ENCODE results near the gene TPPP3.

The TPPP3 gene

GRCh38 chr16:67403976-67404555 lies 10.8 kb upstream of the TPPP3 start:
- DNase-seq = no peak

GRCh38 chr16:67400901-67401300 lies 7.6 kb upstream of the TPPP3 start:
- no peak for DNase-seq

- DNase-seq = no peak
Measured at GRCh38 chr16:67399749-67400704, 6.7 kb upstream of the TPPP3 start.

- DNase-seq = no peak
Measured at GRCh38 chr16:67399218-67399733, 6.0 kb upstream of the TPPP3 start.

GRCh38 chr16:67398546-67399217 lies 5.4 kb upstream of the TPPP3 start:
- DNase-seq = no peak

GRCh38 chr16:67397812-67398545 lies 4.7 kb upstream of the TPPP3 start:
- no peak for DNase-seq

GRCh38 chr16:67397036-67397801 lies 3.9 kb upstream of the TPPP3 start:
- no peak for DNase-seq

- peak; percentile 58 for DNase-seq
Measured at GRCh38 chr16:67396159-67397035, 3.1 kb upstream of the TPPP3 start.

GRCh38 chr16:67395458-67396158 lies 2.3 kb upstream of the TPPP3 start:
- peak; percentile 56 for DNase-seq

GRCh38 chr16:67395105-67395457 lies 1.8 kb upstream of the TPPP3 start:
- DNase-seq = no peak

- no peak for DNase-seq
Measured at GRCh38 chr16:67394155-67395104, 1.1 kb upstream of the TPPP3 start.

GRCh38 chr16:67393788-67394154 lies 473 bp upstream of the TPPP3 start:
- DNase-seq = no peak

- DNase-seq = no peak
Measured at GRCh38 chr16:67392301-67393059, 818 bp downstream of the TPPP3 start.

- no peak for DNase-seq
Measured at GRCh38 chr16:67391424-67392300, 1.6 kb downstream of the TPPP3 start.

- DNase-seq = no peak
Measured at GRCh38 chr16:67390816-67391423, 2.4 kb downstream of the TPPP3 start.

GRCh38 chr16:67389911-67390815 lies 3.1 kb downstream of the TPPP3 start:
- no peak for DNase-seq
